ENCODE results near the gene NXF1.
"Not testable (repeated sequence)": the region's sequence is repeated elsewhere in the genome, so short reads cannot be mapped to it uniquely, and the experiment has no call there.

Gene NXF1

GRCh38 chr11:62805076-62805892 lies at the start of gene NXF1:
NXF1 (minus strand) TSS chr11:62805440; CDS start chr11:62805356, 84 bp downstream.
- DNase-seq: peak; percentile 98

DNA sequence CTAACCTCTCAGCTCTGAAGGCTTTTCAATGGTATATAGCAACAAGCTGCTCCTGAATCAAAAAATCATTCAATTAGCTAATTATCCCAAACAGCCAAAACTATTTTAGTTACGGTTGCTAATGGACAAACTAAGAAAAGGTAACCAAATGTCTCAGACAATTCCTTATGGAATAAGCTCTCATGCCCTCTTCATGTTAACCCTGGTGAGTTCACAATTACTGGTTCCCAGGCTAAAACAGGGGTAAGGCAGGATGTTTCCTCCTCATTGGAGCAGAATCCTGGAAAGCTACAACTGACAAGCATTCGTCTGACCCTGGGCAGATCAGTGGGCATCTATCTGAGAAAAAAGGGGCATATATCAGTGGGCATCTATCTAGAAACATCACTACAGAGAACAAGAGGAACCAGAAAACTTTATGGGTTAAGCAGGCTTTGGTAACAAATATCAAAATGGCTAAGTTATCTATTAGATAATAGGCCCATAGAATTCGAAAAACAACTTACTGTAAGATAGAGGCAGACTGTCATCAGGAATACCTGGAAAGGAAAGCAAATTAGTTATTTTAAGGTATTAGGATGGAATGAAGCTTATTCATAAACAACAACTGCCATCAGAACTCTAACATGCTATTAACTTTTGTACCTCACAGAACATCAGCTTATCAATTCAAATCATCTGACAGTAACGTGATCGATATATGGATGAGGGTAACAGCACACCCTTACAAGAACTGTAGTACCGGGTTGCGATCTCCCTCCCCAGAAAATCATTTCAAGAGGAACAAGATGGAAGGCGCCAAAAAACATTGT lies 49.0 kb upstream of the NXF1 start:
- DNase-seq: no peak

DNA sequence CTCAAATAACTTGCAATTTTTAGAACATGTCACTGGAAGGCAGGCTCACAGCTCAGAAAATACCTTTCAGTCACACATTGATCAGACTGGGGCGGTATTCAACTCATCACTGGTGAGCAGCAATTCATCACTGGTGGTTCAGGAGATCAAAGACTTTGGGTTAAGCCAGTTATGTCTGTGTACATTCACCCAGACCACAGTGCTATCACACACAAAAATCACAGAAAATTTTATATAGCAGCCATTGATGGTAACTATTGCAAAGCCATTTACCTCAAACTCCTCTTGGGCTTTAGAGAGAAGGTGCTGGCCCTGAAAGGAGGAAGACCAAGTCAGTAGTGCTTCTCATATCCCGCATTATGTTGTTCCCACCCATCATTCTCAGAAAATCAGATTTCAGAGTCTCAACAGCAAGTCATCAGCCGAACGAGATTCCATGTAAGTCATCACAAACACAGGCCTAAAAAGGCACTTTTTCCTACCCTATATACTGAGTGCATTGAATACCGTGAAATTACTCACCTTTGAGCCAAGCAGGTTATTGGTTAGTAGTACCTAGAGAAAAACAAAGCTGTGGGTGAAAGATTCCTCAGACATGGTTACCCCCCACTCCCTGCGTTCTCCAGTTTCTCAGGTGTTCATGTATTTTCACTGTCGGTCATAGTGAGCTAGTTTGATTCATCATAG lies 48.2 kb upstream of the NXF1 start:
- DNase-seq: no peak

DNA sequence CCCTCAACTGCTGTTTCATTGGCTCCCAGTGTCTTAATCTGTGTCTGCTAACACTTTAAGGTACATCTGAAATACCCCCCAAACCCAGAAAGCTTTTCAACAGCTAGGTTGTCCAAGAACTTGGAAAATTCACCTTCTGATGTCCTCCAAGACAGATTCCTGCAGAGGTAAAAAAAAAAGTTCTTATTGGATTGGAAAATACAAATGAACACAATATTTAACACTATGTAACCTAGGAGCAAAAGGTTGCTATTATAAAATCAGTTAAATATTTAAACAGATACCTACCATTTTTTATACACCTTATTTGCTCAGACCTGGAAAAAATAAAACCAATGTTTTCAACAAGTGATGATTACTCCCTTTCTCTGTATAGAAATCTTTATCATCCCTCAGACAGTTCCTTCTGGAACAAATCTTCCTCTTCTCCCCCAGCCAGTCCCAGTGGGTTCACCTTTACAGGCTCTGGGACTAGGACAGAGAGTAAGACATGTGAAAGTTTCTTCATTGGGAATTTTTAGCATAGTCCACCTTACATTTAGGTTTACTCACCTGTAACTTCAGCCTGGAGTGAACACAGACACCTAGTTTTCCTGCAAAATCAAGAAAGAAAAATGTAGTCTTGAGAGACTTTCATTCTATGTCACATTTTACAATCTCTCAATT lies 47.4 kb upstream of the NXF1 start:
- DNase-seq: no peak

DNA sequence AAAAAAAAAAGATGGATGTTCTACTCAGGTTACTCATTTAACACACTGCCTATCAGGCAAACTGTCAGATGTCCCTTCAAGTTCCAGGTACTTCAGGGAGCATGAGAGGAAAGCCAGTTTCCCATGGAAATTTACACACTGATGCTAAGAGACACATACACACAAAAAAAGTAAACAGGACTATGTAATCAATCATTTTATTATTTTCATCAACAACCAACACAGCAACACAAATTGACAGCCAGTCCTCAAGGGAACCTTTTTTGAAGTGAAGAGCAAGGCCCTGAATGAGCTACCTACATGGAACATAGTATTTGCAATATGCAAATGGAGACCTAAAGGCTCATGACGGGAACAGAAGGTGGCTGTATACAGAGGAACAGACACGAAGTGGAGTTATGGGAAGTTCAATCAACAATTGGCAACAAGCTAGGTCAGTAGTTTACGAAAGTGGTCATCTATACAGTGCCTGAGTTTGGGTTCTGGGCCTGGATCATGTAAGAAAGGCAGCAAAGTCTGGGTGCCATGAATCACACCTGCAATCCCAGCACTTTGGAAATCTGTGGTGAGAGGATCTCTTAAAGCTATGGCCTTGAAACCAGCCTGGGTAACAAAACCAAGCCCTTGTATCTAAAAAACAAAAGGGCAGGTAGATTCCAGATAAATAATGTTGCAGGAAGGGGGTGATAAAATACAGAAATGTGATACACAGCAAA lies 46.7 kb upstream of the NXF1 start:
- no peak for DNase-seq

DNA sequence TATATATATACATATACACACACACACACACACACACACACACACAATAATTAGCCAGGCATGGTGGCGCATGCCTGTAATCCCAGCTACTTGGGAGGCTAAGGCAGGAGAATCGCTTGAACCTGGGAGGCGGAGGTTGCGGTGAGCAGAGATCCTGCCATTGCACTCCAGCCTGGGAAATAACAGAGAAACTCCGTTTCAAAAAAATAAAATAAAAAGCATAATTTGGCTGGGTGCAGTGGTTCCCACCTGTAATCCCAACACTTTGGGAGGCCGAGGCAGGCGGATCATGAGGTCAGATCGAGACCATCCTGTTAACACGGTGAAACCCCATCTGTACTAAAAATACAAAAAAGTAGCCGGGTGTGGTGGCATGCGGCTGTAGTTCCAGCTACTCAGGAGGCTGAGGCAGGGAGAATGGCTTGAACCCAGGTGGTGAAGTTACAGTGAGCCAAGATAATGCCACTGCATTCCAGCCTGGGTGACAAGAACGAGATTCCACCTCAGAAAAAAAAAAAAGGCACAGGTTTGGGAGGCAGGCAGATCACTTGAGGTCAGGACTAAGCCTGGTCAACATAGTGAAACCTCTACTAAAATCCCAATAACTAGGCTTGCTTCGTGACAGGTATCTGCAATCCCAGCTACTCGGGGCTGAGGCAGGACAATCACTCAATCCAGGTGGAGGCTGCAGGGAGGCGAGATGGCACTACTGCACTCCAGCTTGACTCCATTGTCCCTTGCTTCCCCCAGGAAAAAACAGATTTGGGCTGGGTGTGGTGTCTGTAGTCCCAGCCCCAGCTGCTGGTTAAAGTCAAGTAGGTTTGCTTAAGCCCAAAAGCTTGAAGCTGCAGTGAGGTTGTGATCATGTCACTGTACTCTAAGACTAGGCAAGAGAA lies 45.9 kb upstream of the NXF1 start:
- no peak for DNase-seq

DNA sequence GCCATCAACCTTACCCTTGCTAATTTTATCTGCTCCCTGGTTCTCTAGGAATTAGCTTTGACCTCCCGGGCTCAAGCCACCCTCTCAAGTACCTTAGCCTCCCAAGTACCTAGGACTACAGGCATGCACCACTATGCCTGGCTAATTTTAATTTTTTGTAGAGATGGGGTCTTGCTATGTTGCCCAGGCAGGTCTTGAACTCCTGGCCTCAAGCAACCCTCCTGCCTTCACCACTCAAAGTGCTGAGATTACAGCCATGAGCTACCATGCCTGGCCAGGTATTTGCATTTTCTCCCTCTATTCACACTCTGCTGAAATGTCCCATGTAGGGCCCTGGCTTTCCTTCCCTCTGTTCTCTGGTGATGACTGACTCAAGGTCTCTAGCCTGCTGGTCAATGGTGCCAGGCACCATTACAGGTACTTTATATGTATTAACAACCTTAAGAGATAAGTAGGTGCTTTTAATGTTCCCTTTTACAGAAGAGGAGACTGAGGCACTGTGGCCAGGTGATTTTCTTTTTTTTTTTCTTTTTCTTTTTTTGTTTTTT lies 42.6 kb upstream of the NXF1 start:
- DNase-seq: no peak

DNA sequence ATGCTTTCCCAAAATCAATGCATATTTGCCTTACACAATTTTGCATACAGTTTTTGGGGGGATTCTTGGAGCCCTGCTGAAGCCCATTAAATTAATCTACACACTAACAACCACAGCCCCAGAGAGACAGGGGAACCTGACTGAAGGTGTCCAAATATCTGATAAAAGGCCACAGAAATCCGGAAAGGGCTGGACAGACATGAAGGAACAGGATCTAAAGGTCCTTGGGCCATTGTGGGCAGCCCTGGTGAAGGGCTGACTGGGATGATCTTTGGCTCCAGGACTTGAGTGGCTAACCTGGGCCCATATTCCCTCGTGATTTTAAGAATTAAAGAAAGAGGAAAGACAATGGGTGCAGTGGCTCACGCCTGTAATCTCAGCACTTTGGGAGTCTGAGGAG lies 40.9 kb upstream of the NXF1 start:
- DNase-seq: no peak

GRCh38 chr11:62844154-62844553 lies 38.9 kb upstream of the NXF1 start:
- DNase-seq: no peak

DNA sequence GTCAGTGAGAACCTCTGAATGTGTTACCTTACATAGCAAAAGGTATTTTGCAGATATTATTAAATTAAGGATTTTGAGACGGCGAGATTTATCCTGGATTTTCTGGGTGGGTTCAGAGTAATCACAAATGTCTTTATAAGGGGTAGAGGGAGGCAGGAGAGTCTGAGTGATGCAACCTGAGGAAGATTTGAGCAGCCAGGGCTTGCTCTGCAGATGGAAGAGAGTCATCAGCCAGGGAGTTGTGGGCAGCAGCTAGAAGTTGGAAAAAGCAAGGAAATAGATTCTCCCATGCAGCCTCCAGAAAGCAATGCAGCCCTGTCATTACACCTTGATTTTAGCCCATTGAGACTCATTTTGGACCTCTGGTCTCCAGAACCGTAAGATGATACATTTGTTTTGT lies 38.2 kb upstream of the NXF1 start:
- DNase-seq: no peak

GRCh38 chr11:62842891-62843290 lies 37.7 kb upstream of the NXF1 start:
- not testable (repeated sequence) for DNase-seq

GRCh38 chr11:62842171-62842741 lies 37.0 kb upstream of the NXF1 start:
- peak; percentile 66 for DNase-seq

DNA sequence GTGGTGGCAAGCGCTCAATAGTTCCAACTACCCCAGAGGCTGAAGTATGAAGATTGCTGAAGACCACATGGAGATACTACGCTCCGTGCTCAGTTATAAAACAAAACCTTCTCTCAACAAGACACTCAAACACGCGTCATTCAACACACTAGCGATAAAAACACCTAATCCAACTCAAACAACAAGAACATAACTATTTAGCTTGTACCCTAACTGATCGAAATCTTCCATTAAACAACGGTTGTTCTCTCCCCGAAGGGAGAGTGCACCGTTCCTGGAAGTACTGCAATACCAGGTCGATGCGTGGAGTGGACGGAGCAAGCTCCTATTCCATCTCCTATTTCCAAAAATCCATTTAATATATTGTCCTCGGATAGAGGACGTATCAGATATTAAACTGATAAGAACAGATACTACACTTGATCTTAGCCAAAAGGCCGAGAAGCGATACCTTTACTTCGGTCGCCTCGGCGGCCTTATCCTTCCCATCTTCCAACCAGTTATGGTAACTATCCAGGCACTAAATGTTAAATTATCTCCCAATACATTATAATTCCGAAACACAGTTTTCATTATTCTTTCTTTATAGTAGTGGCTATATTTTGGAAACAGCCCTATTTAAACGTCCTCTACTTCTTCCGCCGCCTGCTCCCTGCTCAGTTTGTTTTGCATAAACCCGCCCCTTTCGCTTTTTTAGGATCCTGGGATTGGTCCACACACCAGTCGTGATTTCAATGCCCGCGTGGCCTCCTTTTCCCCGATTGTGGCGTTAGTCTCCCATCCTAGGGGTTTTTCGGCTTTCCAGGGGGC lies 36.3 kb upstream of the NXF1 start:
- DNase-seq: peak; percentile 80

GRCh38 chr11:62840721-62841360 lies 35.6 kb upstream of the NXF1 start:
- peak; percentile 88 for DNase-seq

GRCh38 chr11:62839050-62839945 lies 34.1 kb upstream of the NXF1 start, which contains the start of gene WDR74:
WDR74 (minus strand) TSS chr11:62839590; CDS start chr11:62839570, 20 bp downstream.
- peak; percentile 84 for DNase-seq

DNA sequence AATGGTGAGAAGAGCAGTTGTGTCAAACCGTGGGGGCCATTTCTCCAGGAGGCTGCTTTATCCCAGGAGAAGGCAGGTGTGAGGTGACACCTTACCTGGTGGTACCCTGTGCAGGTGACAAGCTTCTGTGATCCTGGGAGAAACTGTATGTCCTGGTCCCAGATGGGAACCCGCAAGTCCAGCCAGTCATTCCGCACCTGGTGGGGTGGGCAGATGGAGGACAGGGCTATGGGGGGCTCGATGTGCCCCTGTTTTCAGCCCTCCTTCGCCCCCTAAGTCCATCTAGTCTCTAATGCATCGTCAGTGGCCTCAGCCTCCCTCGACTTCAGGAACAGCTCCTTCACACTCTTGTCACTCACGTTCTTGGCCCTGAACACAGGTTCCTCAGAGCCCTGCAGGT lies 30.1 kb upstream of the NXF1 start:
- DNase-seq: no peak

GRCh38 chr11:62832336-62833234 lies 27.3 kb upstream of the NXF1 start, which contains the start of gene TEX54:
TEX54 (minus strand) TSS chr11:62832841.
- DNase-seq: no peak

All from activated CD4-positive, CD25-positive, alpha-beta regulatory T cell treated with anti-CD3 and anti-CD28 coated beads, Interleukin-2, amount 50 U/mL, for 72 hours (primary cell).